Erythroblast (primary cell): ENCODE measurements around the gene PLCH1.
"Not testable (repeated sequence)": the region's sequence is repeated elsewhere in the genome, so short reads cannot be mapped to it uniquely, and the experiment has no call there.

Experiments used
- DNase-seq, 2 experiments: peaks; one replicate each; lab custom pipeline; 2025; lab: John Stamatoyannopoulos, UW
- GATA1 ChIP-seq: IDR thresholded peaks from 2 replicates; pipeline ENCODE4 v1.6.1; 2011; ENCODE audit warnings: low read depth, mild to moderate bottlenecking, control low read depth, low read length, moderate library complexity
- POLR2A ChIP-seq: IDR thresholded peaks from 2 replicates; pipeline ENCODE4 v1.6.1; 2011; ENCODE audit warnings: mild to moderate bottlenecking, low read length

Gene PLCH1

GRCh38 chr3:155635056-155635455, 109.8 kb downstream of the PLCH1 start:
- TF ChIP-seq POLR2A (no peak), GATA1 (no peak)
- no peak for DNase-seq

GRCh38 chr3:155634121-155634719, 110.7 kb downstream of the PLCH1 start:
- DNase-seq: no peak
- TF ChIP-seq POLR2A: no peak
- no peak for TF ChIP-seq GATA1

- no peak for TF ChIP-seq GATA1
- no peak for TF ChIP-seq POLR2A
- no peak for DNase-seq
These were observed 113.4 kb downstream of the PLCH1 start for GRCh38 chr3:155631323-155632019.

- TF ChIP-seq POLR2A (no peak), GATA1 (no peak)
- DNase-seq: no peak
These were observed 115.3 kb downstream of the PLCH1 start for GRCh38 chr3:155629556-155629955.

- DNase-seq: no peak
- TF ChIP-seq GATA1 (no peak), POLR2A (no peak)
These were observed 115.8 kb downstream of the PLCH1 start for GRCh38 chr3:155629056-155629455.

GRCh38 chr3:155622647-155623046, 122.2 kb downstream of the PLCH1 start:
- DNase-seq: not testable (repeated sequence)

GRCh38 chr3:155620552-155620951, 124.3 kb downstream of the PLCH1 start:
- not testable (repeated sequence) for DNase-seq

- TF ChIP-seq POLR2A: no peak
- TF ChIP-seq GATA1: no peak
- no peak for DNase-seq
These were observed 125.6 kb downstream of the PLCH1 start for GRCh38 chr3:155619118-155619915.

GRCh38 chr3:155618543-155618942, 126.3 kb downstream of the PLCH1 start:
- DNase-seq: no peak

GRCh38 chr3:155617346-155617925, 127.4 kb downstream of the PLCH1 start:
- TF ChIP-seq POLR2A: no peak
- TF ChIP-seq GATA1: no peak
- no peak for DNase-seq

More at GRCh38 chr3:155618543-155618942, 126.3 kb downstream of the PLCH1 start:
- TF ChIP-seq GATA1 (no peak), POLR2A (no peak)

- DNase-seq: not testable (repeated sequence)
These were observed 129.7 kb downstream of the PLCH1 start for GRCh38 chr3:155615141-155615540.

GRCh38 chr3:155614410-155614809, 130.5 kb downstream of the PLCH1 start:
- not testable (repeated sequence) for DNase-seq

- DNase-seq: no peak
- no peak for TF ChIP-seq POLR2A
- no peak for TF ChIP-seq GATA1
These were observed 133.4 kb downstream of the PLCH1 start for GRCh38 chr3:155611456-155611855.

- no peak for DNase-seq
- TF ChIP-seq GATA1 (no peak), POLR2A (no peak)
These were observed 135.3 kb downstream of the PLCH1 start for GRCh38 chr3:155609586-155609985.
